Omental fat pad (tissue), 4 donors: ENCODE measurements around the gene SLC17A2. TPM values are rescaled to one million over a fixed set of nuclear protein-coding genes. Genes with fewer than 3 reads are reported as not detected.

Experiments
- ATAC-seq: fragments of 150-250 bp; one replicate; pipeline ENCODE4 v1.9.1; 2016; ENCODE audit warnings: mild to moderate bottlenecking, moderate library complexity; ENCODE audit not compliant: low FRiP score
- DNase-seq: peaks from one replicate; pipeline ENCODE4 v3.0.0-alpha.2; 2019; ENCODE audit warnings: low spot score
- total RNA-seq, 4 donors: library from RNA; depleted of rRNA; stranded (reverse); fragments of >200 nt; gene quantifications; one replicate each; pipeline ENCODE4 v1.1.0, GENCODE V29; 2016
- TF ChIP-seq, protein P1 (sequence below), 3 donors: fragments of 450-650 bp; IDR thresholded peaks; one replicate each; pipeline ENCODE4 v1.5.1; 2016 to 2017; ENCODE audit warnings: antibody characterized with exemption in 3 of 3, mild to moderate bottlenecking in 3 of 3, moderate library complexity in 2 of 3

Gene SLC17A2
- total RNA-seq, 4 donors from 2014 or later = not detected

DNA sequence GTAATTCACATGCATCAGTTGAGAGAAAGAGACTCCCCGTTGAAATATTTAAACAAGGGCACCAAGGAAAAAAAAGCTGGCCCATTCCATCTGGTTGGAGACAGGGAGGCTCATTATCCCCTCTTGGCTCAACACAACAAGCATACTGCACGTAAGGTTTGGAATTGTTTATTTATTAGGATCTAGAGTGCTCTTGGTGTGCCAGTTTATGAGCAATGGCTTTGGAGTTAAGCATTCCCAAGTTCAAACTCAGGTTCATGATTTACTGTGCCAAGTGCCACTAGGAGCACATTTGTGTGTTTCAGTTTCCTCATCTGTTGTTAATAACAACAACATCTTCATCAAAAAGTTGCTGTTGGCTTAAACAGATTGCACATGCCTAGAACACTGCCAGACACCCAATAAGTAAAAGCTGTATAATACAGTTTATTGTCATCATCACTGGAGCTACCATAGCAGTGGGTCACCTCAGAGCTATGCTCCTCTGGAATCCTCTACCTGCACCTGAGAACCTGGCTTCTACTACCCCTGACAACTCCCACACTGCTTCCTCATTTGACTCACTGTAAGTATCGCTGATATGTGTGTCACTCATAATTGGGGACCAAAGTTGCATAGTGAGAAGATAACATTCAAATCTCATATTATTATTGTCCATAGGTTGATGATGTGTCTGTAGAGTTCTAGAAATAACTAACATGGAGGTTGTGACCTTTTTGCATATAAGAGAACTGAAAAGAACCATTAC lies 61.9 kb downstream of the SLC17A2 start:
- TF ChIP-seq, protein P1, sequence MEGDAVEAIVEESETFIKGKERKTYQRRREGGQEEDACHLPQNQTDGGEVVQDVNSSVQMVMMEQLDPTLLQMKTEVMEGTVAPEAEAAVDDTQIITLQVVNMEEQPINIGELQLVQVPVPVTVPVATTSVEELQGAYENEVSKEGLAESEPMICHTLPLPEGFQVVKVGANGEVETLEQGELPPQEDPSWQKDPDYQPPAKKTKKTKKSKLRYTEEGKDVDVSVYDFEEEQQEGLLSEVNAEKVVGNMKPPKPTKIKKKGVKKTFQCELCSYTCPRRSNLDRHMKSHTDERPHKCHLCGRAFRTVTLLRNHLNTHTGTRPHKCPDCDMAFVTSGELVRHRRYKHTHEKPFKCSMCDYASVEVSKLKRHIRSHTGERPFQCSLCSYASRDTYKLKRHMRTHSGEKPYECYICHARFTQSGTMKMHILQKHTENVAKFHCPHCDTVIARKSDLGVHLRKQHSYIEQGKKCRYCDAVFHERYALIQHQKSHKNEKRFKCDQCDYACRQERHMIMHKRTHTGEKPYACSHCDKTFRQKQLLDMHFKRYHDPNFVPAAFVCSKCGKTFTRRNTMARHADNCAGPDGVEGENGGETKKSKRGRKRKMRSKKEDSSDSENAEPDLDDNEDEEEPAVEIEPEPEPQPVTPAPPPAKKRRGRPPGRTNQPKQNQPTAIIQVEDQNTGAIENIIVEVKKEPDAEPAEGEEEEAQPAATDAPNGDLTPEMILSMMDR (IDR thresholded peaks at IDR 0.05) = no peak
- DNase-seq (no peak), ATAC-seq (no peak)

DNA sequence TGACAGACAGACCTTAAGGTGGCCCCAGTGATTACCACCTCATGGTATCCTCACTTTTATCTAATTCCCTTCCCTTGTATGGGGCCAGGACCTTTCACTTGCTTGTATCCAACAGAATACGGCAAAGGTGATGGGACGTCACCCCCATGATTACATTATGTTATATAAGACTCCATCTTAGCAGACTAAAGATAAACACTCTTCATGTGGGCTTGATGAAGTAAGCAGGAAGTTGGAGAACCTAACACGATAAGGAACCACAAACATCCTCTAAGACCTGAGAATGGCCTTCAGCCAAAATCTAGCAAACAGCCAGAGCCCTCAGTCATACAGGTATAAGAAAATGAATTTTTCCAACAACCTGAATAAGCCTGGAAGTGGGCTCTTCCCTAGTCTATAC lies 64.5 kb downstream of the SLC17A2 start:
- DNase-seq = no peak
- no peak for ATAC-seq
- TF ChIP-seq, protein P1 (IDR thresholded peaks at IDR 0.05) = no peak

DNA sequence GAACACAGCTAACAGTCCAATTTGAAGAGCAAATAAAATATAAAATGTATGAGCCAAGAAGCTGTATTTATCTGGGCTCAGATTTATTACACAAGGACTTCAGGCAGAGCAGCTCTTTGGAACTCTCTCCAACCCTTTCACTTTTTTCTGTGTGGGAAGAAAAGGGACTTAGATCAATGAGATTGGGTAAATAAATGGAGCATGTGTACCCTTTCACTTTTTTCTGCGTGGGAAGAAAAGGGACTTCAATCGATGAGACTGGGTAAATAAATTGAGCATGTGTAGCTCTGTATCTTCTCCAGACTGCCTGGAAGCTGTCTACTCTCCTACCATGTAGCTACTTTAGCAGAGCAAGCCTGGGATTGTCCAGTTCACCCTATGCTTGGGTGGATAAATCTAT lies 67.1 kb downstream of the SLC17A2 start:
- TF ChIP-seq, protein P1 (IDR thresholded peaks at IDR 0.05) = no peak
- no peak for DNase-seq
- ATAC-seq = no peak

Other genes with a start within 250 kb of the SLC17A2 start
- gene SLC17A4, start 175.9 kb downstream of the SLC17A2 start, total RNA-seq = not detected
- not detected for gene SLC17A1, start 98.6 kb downstream of the SLC17A2 start, total RNA-seq
- gene SLC17A3, start 56.4 kb downstream of the SLC17A2 start, total RNA-seq = not detected
- gene TRIM38, start 32.1 kb upstream of the SLC17A2 start, total RNA-seq = 10 to 100 TPM in 3 of 4 donors, 1 to 10 TPM in 1; 7.8 to 21.6 (median 11.7) TPM
- gene HFE, start 156.7 kb upstream of the SLC17A2 start, total RNA-seq = 10 to 100 TPM in 1 of 4 donors, 1 to 10 TPM in 3; 5.3 to 10.7 (median 8.8) TPM